ENCODE results near the gene PRKG1.

The PRKG1 gene

DNA sequence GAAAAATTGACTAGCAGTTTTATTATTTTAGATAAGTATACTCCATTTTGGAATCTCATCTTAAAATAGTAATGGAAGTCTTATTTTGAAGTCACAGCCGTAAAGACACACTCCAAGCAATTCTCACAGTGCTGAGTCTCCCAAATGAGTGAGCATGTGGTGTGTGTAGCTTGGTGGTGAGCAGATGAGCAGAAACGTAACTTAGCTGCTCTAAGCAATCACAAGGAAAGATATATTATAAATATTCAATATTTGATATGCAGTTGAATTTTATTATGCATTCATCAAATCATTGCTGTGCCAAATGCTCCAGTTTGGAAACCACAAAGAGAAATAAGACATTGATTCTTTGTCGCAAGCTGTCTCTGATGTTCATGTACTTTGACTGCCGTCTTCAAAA lies 563.9 kb downstream of the PRKG1 start:
- H3K9ac ChIP-seq (ENCODE audit: low read depth, low read length, poor library complexity, severe bottlenecking): no peak overlapping the region
- H3K27me3 ChIP-seq (ENCODE audit: insufficient read depth, low read length, poor library complexity, severe bottlenecking): no peaks in the 10 kb centered on the region
- no peak for TF ChIP-seq EZH2phosphoT487 (IDR thresholded peaks at IDR 0.05; ENCODE audit: borderline replicate concordance)
- H3K4me1 ChIP-seq (ENCODE audit: insufficient read depth, low read length, poor library complexity, severe bottlenecking): no peaks in the 10 kb centered on the region
- H4K20me1 ChIP-seq (ENCODE audit: insufficient read depth, low read length, poor library complexity, severe bottlenecking): no peaks in the 10 kb centered on the region
- no peaks in the 10 kb centered on the region for H3K36me3 ChIP-seq (ENCODE audit: insufficient read depth, low read length)
- H3K9me3 ChIP-seq (ENCODE audit: insufficient read depth, low read depth, low read length): no peaks in the 10 kb centered on the region
- H3K9me2 ChIP-seq (replicated peaks; ENCODE audit: low read depth, low read length): no peaks in the 10 kb centered on the region
- no peak overlapping the region for H3K4me3 ChIP-seq (ENCODE audit: low read length, poor library complexity, severe bottlenecking)
- H3K79me2 ChIP-seq (ENCODE audit: insufficient read depth, low read length): no peaks in the 10 kb centered on the region
- no peak overlapping the region for H3K4me2 ChIP-seq (ENCODE audit: low read depth, low read length, poor library complexity, severe bottlenecking)
- H3F3A ChIP-seq (ENCODE audit: low read depth): no peaks in the 10 kb centered on the region
- no peak overlapping the region for H2AFZ ChIP-seq (ENCODE audit: low read length)

DNA sequence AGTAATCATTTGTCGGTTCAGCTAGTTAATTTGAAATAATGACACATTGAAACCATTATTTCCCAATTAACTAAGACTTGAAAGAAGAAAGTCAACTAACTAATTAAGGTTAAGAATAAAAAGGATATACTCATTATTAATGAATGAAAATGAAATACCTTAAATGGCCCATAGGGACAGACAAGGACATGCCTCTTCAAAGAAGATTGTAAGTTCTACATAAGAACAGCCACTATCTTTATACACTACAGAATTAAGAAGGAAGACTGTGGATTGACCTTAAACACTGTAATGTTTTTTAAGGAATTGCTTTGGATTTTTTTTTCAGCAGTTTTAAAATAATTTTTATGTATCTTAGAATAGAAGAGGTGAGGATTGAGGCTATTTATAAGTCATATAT lies 564.5 kb downstream of the PRKG1 start:
- Histone ChIP-seq H4K20me1 (ENCODE audit: insufficient read depth, low read length, poor library complexity, severe bottlenecking) (no peaks in the 10 kb centered on the region), H3K4me1 (ENCODE audit: insufficient read depth, low read length, poor library complexity, severe bottlenecking) (no peaks in the 10 kb centered on the region), H3K79me2 (ENCODE audit: insufficient read depth, low read length) (no peaks in the 10 kb centered on the region), H3K4me2 (ENCODE audit: low read depth, low read length, poor library complexity, severe bottlenecking) (no peak overlapping the region), H3F3A (ENCODE audit: low read depth) (no peaks in the 10 kb centered on the region), H3K9me3 (ENCODE audit: insufficient read depth, low read depth, low read length) (no peaks in the 10 kb centered on the region), H2AFZ (ENCODE audit: low read length) (no peak overlapping the region), H3K27me3 (ENCODE audit: insufficient read depth, low read length, poor library complexity, severe bottlenecking) (no peaks in the 10 kb centered on the region), H3K36me3 (ENCODE audit: insufficient read depth, low read length) (no peaks in the 10 kb centered on the region), H3K9me2 (replicated peaks; ENCODE audit: low read depth, low read length) (no peaks in the 10 kb centered on the region), H3K9ac (ENCODE audit: low read depth, low read length, poor library complexity, severe bottlenecking) (no peak overlapping the region), H3K4me3 (ENCODE audit: low read length, poor library complexity, severe bottlenecking) (no peak overlapping the region)
- no peak for TF ChIP-seq EZH2phosphoT487 (IDR thresholded peaks at IDR 0.05; ENCODE audit: borderline replicate concordance)
- TF ChIP-seq, protein P1, sequence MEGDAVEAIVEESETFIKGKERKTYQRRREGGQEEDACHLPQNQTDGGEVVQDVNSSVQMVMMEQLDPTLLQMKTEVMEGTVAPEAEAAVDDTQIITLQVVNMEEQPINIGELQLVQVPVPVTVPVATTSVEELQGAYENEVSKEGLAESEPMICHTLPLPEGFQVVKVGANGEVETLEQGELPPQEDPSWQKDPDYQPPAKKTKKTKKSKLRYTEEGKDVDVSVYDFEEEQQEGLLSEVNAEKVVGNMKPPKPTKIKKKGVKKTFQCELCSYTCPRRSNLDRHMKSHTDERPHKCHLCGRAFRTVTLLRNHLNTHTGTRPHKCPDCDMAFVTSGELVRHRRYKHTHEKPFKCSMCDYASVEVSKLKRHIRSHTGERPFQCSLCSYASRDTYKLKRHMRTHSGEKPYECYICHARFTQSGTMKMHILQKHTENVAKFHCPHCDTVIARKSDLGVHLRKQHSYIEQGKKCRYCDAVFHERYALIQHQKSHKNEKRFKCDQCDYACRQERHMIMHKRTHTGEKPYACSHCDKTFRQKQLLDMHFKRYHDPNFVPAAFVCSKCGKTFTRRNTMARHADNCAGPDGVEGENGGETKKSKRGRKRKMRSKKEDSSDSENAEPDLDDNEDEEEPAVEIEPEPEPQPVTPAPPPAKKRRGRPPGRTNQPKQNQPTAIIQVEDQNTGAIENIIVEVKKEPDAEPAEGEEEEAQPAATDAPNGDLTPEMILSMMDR (conservative IDR thresholded peaks at IDR 0.05; ENCODE audit: low read length): no peak; the same call in 1 of the 2 replicates

DNA sequence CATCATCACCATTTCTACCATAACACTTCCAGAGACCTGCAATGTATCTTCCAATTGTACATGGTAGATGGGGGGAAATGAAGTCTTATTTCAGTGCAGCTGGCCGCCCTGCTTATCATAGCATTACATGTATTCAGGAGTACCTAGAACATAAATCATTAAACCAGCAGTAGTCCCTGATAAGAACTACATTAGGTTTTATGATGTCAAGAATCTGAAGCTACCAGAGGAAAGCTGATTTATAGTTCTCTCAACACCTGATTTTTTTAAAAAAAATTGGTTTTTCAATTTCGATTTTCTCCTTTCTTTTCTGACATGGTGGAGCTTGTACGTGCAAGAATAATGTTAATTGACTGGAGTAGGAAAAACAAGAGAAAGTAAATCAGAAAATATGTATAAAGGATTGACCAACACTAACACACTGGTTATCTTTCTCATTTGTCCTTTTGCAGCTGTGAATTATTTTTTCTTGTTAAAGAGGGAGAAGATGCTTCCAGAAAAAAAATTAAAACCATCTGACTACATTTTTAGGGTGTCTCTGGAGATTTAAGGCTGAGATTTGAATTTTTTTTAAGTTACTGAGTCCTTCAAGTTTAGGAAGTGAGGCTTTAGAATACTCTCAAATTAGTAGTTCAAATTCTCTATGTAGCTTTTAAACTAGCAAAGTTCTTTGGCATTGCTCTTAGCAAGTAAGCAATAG lies 566.0 kb downstream of the PRKG1 start:
- Histone ChIP-seq H3K27me3 (ENCODE audit: insufficient read depth, low read length, poor library complexity, severe bottlenecking) (no peaks in the 10 kb centered on the region), H3K9me2 (replicated peaks; ENCODE audit: low read depth, low read length) (no peaks in the 10 kb centered on the region), H3K79me2 (ENCODE audit: insufficient read depth, low read length) (no peaks in the 10 kb centered on the region), H3K9ac (ENCODE audit: low read depth, low read length, poor library complexity, severe bottlenecking) (no peak overlapping the region), H3K4me2 (ENCODE audit: low read depth, low read length, poor library complexity, severe bottlenecking) (no peak overlapping the region), H3K4me1 (ENCODE audit: insufficient read depth, low read length, poor library complexity, severe bottlenecking) (no peaks in the 10 kb centered on the region), H4K20me1 (ENCODE audit: insufficient read depth, low read length, poor library complexity, severe bottlenecking) (no peaks in the 10 kb centered on the region), H3K9me3 (ENCODE audit: insufficient read depth, low read depth, low read length) (no peaks in the 10 kb centered on the region), H3K36me3 (ENCODE audit: insufficient read depth, low read length) (no peaks in the 10 kb centered on the region), H3K4me3 (ENCODE audit: low read length, poor library complexity, severe bottlenecking) (no peak overlapping the region), H3F3A (ENCODE audit: low read depth) (no peaks in the 10 kb centered on the region), H2AFZ (ENCODE audit: low read length) (no peak overlapping the region)
- TF ChIP-seq, protein P1 (conservative IDR thresholded peaks at IDR 0.05; ENCODE audit: low read length): no peak
- TF ChIP-seq EZH2phosphoT487 (IDR thresholded peaks at IDR 0.05; ENCODE audit: borderline replicate concordance): no peak

DNA sequence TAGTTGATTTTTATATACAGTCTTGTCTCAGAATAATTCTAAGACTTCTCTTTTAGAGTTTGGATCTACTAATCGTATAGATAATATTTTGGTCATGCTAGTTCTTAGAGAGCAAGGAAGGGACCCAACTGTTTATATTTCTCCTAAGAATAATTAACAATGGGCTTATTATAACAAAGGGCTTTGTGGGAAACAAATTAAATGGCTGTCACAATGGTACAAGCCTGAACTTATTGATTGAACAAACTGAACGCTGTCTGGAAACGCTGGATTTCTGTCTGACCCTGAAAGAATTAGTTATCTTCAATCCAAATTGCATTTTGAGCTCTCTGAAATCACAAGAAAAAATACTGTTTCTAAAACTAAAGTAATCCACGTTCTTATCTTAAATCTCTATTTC lies 568.3 kb downstream of the PRKG1 start:
- Histone ChIP-seq H3K4me3 (ENCODE audit: low read length, poor library complexity, severe bottlenecking) (no peak overlapping the region), H3K27me3 (ENCODE audit: insufficient read depth, low read length, poor library complexity, severe bottlenecking) (no peaks in the 10 kb centered on the region), H3K4me1 (ENCODE audit: insufficient read depth, low read length, poor library complexity, severe bottlenecking) (no peaks in the 10 kb centered on the region), H3K79me2 (ENCODE audit: insufficient read depth, low read length) (no peaks in the 10 kb centered on the region), H3K9me2 (replicated peaks; ENCODE audit: low read depth, low read length) (no peaks in the 10 kb centered on the region), H3K9ac (ENCODE audit: low read depth, low read length, poor library complexity, severe bottlenecking) (no peak overlapping the region), H3K9me3 (ENCODE audit: insufficient read depth, low read depth, low read length) (no peaks in the 10 kb centered on the region), H3K36me3 (ENCODE audit: insufficient read depth, low read length) (no peaks in the 10 kb centered on the region), H2AFZ (ENCODE audit: low read length) (no peak overlapping the region), H3F3A (ENCODE audit: low read depth) (no peaks in the 10 kb centered on the region), H4K20me1 (ENCODE audit: insufficient read depth, low read length, poor library complexity, severe bottlenecking) (no peaks in the 10 kb centered on the region), H3K4me2 (ENCODE audit: low read depth, low read length, poor library complexity, severe bottlenecking) (no peak overlapping the region)
- TF ChIP-seq, protein P1 (conservative IDR thresholded peaks at IDR 0.05; ENCODE audit: low read length): no peak
- no peak for TF ChIP-seq EZH2phosphoT487 (IDR thresholded peaks at IDR 0.05; ENCODE audit: borderline replicate concordance)

Measured in Loucy (cell line).